A549 (cell line): Measurements from ENCODE around the gene OSGEP. TPM values are rescaled to one million over a fixed set of nuclear protein-coding genes. Genes with fewer than 3 reads are reported as not detected.

Experiments
- ATAC-seq, 2 experiments: fragments of 200-7000 bp in 1 of 2; fragments of >200 bp in 1 of 2; cut with Nextera tagmentation in 1 of 2; cut with Tn5 transposase in 1 of 2; 3 replicates each; pipeline versions ENCODE4 v1.8.0 to v1.9.1; 2018 to 2020; ENCODE audit warnings: mild to moderate bottlenecking in 1 of 2, moderate library complexity in 1 of 2
- CTCF ChIA-PET: fragments of 300-600 bp; sonication (Branson Sonifier 250); formaldehyde crosslinking; extraction: SDS; loops from one replicate; lab custom pipeline; 2021; ENCODE audit warnings: antibody characterized with exemption, inconsistent platforms; lab: Yijun Ruan, JAX
- POLR2A ChIA-PET: fragments of 350-600 bp; formaldehyde crosslinking; extraction: SDS; loops from one replicate; lab custom pipeline; 2021; ENCODE audit warnings: antibody characterized with exemption, inconsistent platforms; lab: Yijun Ruan, JAX
- DNase-seq, 2 experiments: peaks; one replicate each; pipeline versions ENCODE4 v3.0.0 to v3.0.0-alpha.2; 2011 to 2016; ENCODE audit warnings: low read depth in 1 of 2, low spot score in 1 of 2
- FAIRE-seq: peaks from 2 replicates; lab custom pipeline; 2011; peaks lifted over from hg19 to GRCh38; lab: Jason Lieb, UNC
- H3K27ac ChIP-seq, 2 experiments: fragments of >200 bp; sonication (Bioruptor Twin); formaldehyde crosslinking; 3 replicates each; pipeline ENCODE4 v1.5.1; 2016 to 2017
- H3K4me1 ChIP-seq: fragments of >200 bp; sonication (Bioruptor Twin); formaldehyde crosslinking; 3 replicates; pipeline ENCODE4 v1.6.1; 2016
- H3K4me2 ChIP-seq: fragments of >200 bp; sonication (Bioruptor Twin); formaldehyde crosslinking; 3 replicates; pipeline ENCODE4 v1.6.1; 2016
- H3K4me3 ChIP-seq: fragments of >200 bp; sonication (Bioruptor Twin); formaldehyde crosslinking; 3 replicates; pipeline ENCODE4 v1.5.1; 2016
- H3K9me3 ChIP-seq: fragments of >200 bp; sonication (Bioruptor Twin); formaldehyde crosslinking; 3 replicates; pipeline ENCODE4 v1.6.1; 2016
- BHLHE40 ChIP-seq: IDR thresholded peaks from 2 replicates; pipeline ENCODE4 v1.6.1; 2012; ENCODE audit warnings: low read depth, low read length, inconsistent platforms
- CBX8 ChIP-seq: fragments of 200-600 bp; sonication (generic); IDR thresholded peaks from 2 replicates; pipeline ENCODE4 v1.6.1; 2016
- CEBPB ChIP-seq, 2 experiments: fragments of >200 bp in 1 of 2; sonication (Bioruptor Twin) in 1 of 2; formaldehyde crosslinking in 1 of 2; IDR thresholded peaks; 2 replicates each; pipeline ENCODE4 v1.6.1; 2012 to 2016
- CHD2 ChIP-seq: fragments of 150-350 bp; IDR thresholded peaks from 2 replicates; pipeline ENCODE4 v1.6.1; 2014; ENCODE audit warnings: low read length; ENCODE audit not compliant: partially characterized antibody
- EHMT2 ChIP-seq: fragments of 200-600 bp; sonication (generic); IDR thresholded peaks from 2 replicates; pipeline ENCODE4 v1.6.1; 2016; ENCODE audit warnings: antibody characterized with exemption, low read depth, mild to moderate bottlenecking, moderate library complexity
- ESRRA ChIP-seq: fragments of 150-350 bp; IDR thresholded peaks from 2 replicates; pipeline ENCODE4 v1.6.1; 2014; ENCODE audit warnings: mild to moderate bottlenecking, low read length, borderline replicate concordance
- FOSL2 ChIP-seq, 2 experiments: fragments of 450-650 bp in 1 of 2; fragments of >200 bp in 1 of 2; sonication (Bioruptor Twin) in 1 of 2; formaldehyde crosslinking; IDR thresholded peaks; 2 replicates each; pipeline versions ENCODE4 v1.5.0 to v1.6.1; 2016 to 2020; ENCODE audit warnings: mild to moderate bottlenecking in 1 of 2, moderate library complexity in 1 of 2
- FOXS1 ChIP-seq: fragments of 250-450 bp; sonication (Bioruptor Pico); IDR thresholded peaks from 2 replicates; pipeline ENCODE4 v1.5.0; 2020; ENCODE audit warnings: mild to moderate bottlenecking, moderate library complexity
- GATA3 ChIP-seq: IDR thresholded peaks from 2 replicates; pipeline ENCODE4 v1.6.1; 2012; ENCODE audit warnings: borderline replicate concordance
- HDAC2 ChIP-seq: fragments of 200-600 bp; sonication (generic); IDR thresholded peaks from 2 replicates; pipeline ENCODE4 v1.6.1; 2016
- HES2 ChIP-seq: fragments of >200 bp; sonication (Bioruptor Twin); formaldehyde crosslinking; IDR thresholded peaks from 2 replicates; pipeline ENCODE4 v1.6.1; 2016
- HEYL ChIP-seq: fragments of 250-450 bp; sonication (Bioruptor Pico); IDR thresholded peaks from 2 replicates; pipeline ENCODE4 v1.8.0; 2021; ENCODE audit warnings: mild to moderate bottlenecking, moderate library complexity
- HOXA7 ChIP-seq: fragments of 250-450 bp; sonication (Bioruptor Pico); IDR thresholded peaks from 2 replicates; pipeline ENCODE4 v1.5.0; 2020; ENCODE audit warnings: mild to moderate bottlenecking, moderate library complexity
- KDM1A ChIP-seq: fragments of 200-600 bp; sonication (generic); IDR thresholded peaks from 2 replicates; pipeline ENCODE4 v1.6.1; 2016; ENCODE audit warnings: low read depth, mild to moderate bottlenecking
- MAX ChIP-seq: IDR thresholded peaks from 2 replicates; pipeline ENCODE4 v1.6.1; 2012
- MAZ ChIP-seq: fragments of 150-350 bp; IDR thresholded peaks from 2 replicates; pipeline ENCODE4 v1.6.1; 2014; ENCODE audit warnings: antibody characterized with exemption, low read depth, low read length, borderline replicate concordance
- MYC ChIP-seq: IDR thresholded peaks from 2 replicates; pipeline ENCODE4 v1.6.1; 2012; ENCODE audit warnings: mild to moderate bottlenecking, inconsistent platforms, low read length, improper control_type of control experiment, borderline replicate concordance
- NPAS2 ChIP-seq: fragments of 250-450 bp; sonication (Bioruptor Pico); IDR thresholded peaks from 2 replicates; pipeline ENCODE4 v1.8.0; 2022; ENCODE audit warnings: mild to moderate bottlenecking, moderate library complexity, borderline replicate concordance
- NR3C1 ChIP-seq: fragments of >200 bp; sonication (Bioruptor Twin); formaldehyde crosslinking; IDR thresholded peaks from 3 replicates; pipeline ENCODE4 v1.6.1; 2017
- RARB ChIP-seq: fragments of 250-450 bp; sonication (Bioruptor Pico); IDR thresholded peaks from 2 replicates; pipeline ENCODE4 v1.8.0; 2021; ENCODE audit warnings: mild to moderate bottlenecking, moderate library complexity
- SREBF2 ChIP-seq: fragments of 450-650 bp; IDR thresholded peaks from 2 replicates; pipeline ENCODE4 v1.6.1; 2014; ENCODE audit warnings: mild to moderate bottlenecking, moderate library complexity
- TP53 ChIP-seq: fragments of 250-450 bp; sonication (Bioruptor Pico); IDR thresholded peaks from 2 replicates; pipeline ENCODE4 v1.5.0; 2021; ENCODE audit warnings: mild to moderate bottlenecking, moderate library complexity
- ZC3H11A ChIP-seq: fragments of 450-650 bp; IDR thresholded peaks from 2 replicates; pipeline ENCODE4 v1.6.1; 2014; ENCODE audit warnings: antibody characterized with exemption, mild to moderate bottlenecking
- ZFP36 ChIP-seq: fragments of 450-650 bp; IDR thresholded peaks from 2 replicates; pipeline ENCODE4 v1.6.1; 2014; ENCODE audit warnings: borderline replicate concordance; ENCODE audit not compliant: partially characterized antibody
- WGBS: methylation state at CpG from one replicate; pipeline ENCODE4 v1.1.6; 2017; ENCODE audit errors: missing lambda C conversion rate; 5-methylcytosine and 5-hydroxymethylcytosine counted together
- polyA plus RNA-seq, 4 experiments: library from polyadenylated mRNA; depleted of rRNA in 3 of 4; stranded (reverse); fragments of >200 nt; fragmentation: RNase III in 1 of 4; extraction: RNeasy Plus Mini Kit Qiagen cat#74134 plus additional on column Dnase treatment in 1 of 4; gene quantifications; 2 replicates in 3 of 4; 3 replicates in 1 of 4; pipeline ENCODE4 v1.2.3, GENCODE V29; 2011 to 2017
- TF ChIP-seq, protein P1 (sequence below): IDR thresholded peaks from 2 replicates; pipeline ENCODE4 v1.6.1; 2012

Gene OSGEP
- polyA plus RNA-seq, 2 of the 4 experiments (the other 2 are of a cell fraction): 30.4 to 33.2 TPM

DNA sequence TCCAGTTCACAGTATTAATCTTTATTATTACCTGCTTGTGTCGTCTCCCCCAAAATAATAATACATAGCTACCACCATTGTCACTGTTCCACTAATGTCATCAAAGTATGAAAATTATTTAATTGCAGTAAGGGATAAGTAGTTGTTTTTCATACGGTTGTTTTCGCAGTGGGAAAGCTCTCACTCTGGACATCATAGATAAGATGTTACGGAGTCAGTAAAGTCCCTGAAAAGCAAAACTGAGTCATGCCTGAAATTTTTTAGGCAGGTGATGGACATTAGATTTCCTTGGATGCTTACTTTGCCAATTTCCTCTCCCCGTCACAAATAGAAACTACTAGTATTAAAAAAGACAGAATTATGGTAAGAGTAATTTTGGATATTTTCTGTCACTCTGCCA is 27.8 kb upstream of the OSGEP start:
- whole genome bisulfite sequencing: 81% methylated on average over 5 of the region's 5 CpGs
- no peak overlapping the region for H3K4me3 ChIP-seq
- TF ChIP-seq ESRRA: no peak
- TF ChIP-seq FOXS1 (CRISPR knock-in tag): no peak
- no peak for TF ChIP-seq FOSL2 (IDR thresholded peaks at IDR 0.05)
- TF ChIP-seq FOSL2 (CRISPR knock-in tag; IDR thresholded peaks at IDR 0.05): no peak
- TF ChIP-seq MAZ: no peak
- H3K9me3 ChIP-seq: no peaks in the 10 kb centered on the region
- DNase-seq (no peak), ATAC-seq (no peak), FAIRE-seq (no peak)
- no peak overlapping the region for H3K27ac ChIP-seq
- H3K4me1 ChIP-seq: no peaks in the 10 kb centered on the region
- CTCF ChIA-PET: interaction anchor here (1.3 to 1.6 kb wide), 2 partner anchors 13 to 127 kb away, joined by 3 to 4 read pairs; partner anchors contain the start of gene PNP
- POLR2A ChIA-PET: no interaction called here
- no peak overlapping the region for H3K4me2 ChIP-seq

GRCh38 chr14:20478894-20479293 is 24.3 kb upstream of the OSGEP start:
- DNase-seq: no peak
- no peak overlapping the region for H3K27ac ChIP-seq
- ChIA-PET POLR2A (interaction anchor here (0.6 to 0.9 kb wide), 2 partner anchors 9 to 10 kb away, joined by 3 to 4 read pairs; no protein-coding TSS in a partner anchor), CTCF (interaction anchor here (1.0 kb wide), 1 partner anchor 9 kb away, joined by 3 read pairs; the partner anchor contains the start of gene PNP)
- no peak for FAIRE-seq
- 92% methylated on average over 2 of the region's 2 CpGs for WGBS
- TF ChIP-seq MYC: no peak
- no peak for TF ChIP-seq EHMT2
- no peak for TF ChIP-seq CEBPB (IDR thresholded peaks at IDR 0.05)
- H3K4me2 ChIP-seq: no peak overlapping the region
- ATAC-seq: no peak
- no peak overlapping the region for H3K4me3 ChIP-seq
- no peaks in the 10 kb centered on the region for H3K4me1 ChIP-seq
- H3K9me3 ChIP-seq: no peaks in the 10 kb centered on the region

DNA sequence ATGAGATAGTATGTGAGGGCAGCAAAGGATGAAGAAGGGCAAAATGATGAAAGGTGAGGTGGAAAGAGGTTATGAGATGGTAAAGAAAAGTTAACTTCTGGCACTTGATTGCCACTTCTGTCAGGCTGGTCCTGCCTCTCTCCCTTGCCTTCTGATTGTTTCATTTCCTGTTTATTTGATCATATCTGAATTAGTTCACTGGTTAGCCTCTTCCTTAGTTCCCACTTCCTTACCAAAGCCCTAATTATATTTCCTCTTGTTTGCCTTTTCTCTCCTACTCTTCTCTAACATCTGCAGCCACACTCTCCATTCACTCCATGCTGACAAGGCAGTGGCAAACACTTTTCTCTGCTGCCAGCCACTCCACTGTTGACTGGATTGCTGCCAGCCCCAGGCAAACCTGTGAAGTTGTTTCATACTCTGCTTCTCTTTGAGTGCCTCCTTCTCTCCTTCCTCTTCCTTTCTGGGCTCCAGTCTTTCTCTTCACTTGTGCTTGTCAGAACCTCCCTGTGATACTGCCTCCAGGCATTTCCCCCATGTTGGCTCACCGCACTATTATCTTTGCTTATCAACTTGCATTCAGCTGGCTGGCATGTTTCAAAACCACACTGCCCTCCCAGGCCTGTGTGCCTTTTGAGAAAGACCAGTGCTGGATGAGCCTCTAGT is 22.7 kb upstream of the OSGEP start:
- Histone ChIP-seq H3K4me3 (no peak overlapping the region), H3K27ac (no peak overlapping the region), H3K9me3 (no peaks in the 10 kb centered on the region), H3K4me1 (peaks cover 9% of the 10 kb centered on the region), H3K4me2 (no peak overlapping the region)
- no peak for DNase-seq
- no peak for FAIRE-seq
- POLR2A ChIA-PET: no interaction called here
- ATAC-seq: no peak
- TF ChIP-seq RARB (no peak), HDAC2 (no peak), BHLHE40 (no peak), HEYL (no peak), HOXA7 (CRISPR knock-in tag) (no peak), CHD2 (no peak), NR3C1 (no peak), ESRRA (no peak), GATA3 (no peak), KDM1A (no peak), NPAS2 (no peak), ZFP36 (no peak), TP53 (CRISPR knock-in tag) (no peak)
- TF ChIP-seq, protein P1, sequence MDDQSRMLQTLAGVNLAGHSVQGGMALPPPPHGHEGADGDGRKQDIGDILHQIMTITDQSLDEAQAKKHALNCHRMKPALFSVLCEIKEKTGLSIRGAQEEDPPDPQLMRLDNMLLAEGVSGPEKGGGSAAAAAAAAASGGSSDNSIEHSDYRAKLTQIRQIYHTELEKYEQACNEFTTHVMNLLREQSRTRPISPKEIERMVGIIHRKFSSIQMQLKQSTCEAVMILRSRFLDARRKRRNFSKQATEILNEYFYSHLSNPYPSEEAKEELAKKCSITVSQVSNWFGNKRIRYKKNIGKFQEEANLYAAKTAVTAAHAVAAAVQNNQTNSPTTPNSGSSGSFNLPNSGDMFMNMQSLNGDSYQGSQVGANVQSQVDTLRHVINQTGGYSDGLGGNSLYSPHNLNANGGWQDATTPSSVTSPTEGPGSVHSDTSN: no peak
- CTCF ChIA-PET: no interaction called here
- WGBS: 100% methylated on average over 1 of the region's 1 CpG

- FAIRE-seq: no peak
- ChIA-PET CTCF (interaction anchor here (1.1 kb wide), 1 partner anchor 8 kb away, joined by 3 read pairs; no protein-coding TSS in a partner anchor), POLR2A (no interaction called here)
- no peaks in the 10 kb centered on the region for H3K9me3 ChIP-seq
- no peak overlapping the region for H3K4me2 ChIP-seq
- peaks cover 14% of the 10 kb centered on the region for H3K4me1 ChIP-seq
- TF ChIP-seq ZFP36 (no peak), MAX (no peak), EHMT2 (no peak), HES2 (no peak), ZC3H11A (no peak), SREBF2 (no peak), CEBPB (IDR thresholded peaks at IDR 0.05) (no peak), CBX8 (no peak), ESRRA (no peak), FOSL2 (IDR thresholded peaks at IDR 0.05) (no peak), FOSL2 (CRISPR knock-in tag; IDR thresholded peaks at IDR 0.05) (no peak)
- TF ChIP-seq, all 56 proteins: peak for 0
- WGBS: 88% methylated on average over 5 of the region's 5 CpGs
- ATAC-seq (no peak), DNase-seq (no peak)
- no peak overlapping the region for H3K27ac ChIP-seq
- no peak overlapping the region for H3K4me3 ChIP-seq
Measured at GRCh38 chr14:20476776-20477175, 22.2 kb upstream of the OSGEP start.
